SIG-M5 treated with dmso at 0.1 percent for 504 hours (cell line): Measurements from ENCODE around the gene CD248.
A peak's percentile ranks its signal among the peaks of the same experiment; 100 is the strongest.

Experiments used
- DNase-seq: peaks from one replicate; lab custom pipeline; 2025; ENCODE audit not compliant: unreplicated experiment; lab: John Stamatoyannopoulos, UW

Gene CD248

GRCh38 chr11:66340596-66341501 is 24.0 kb upstream of the CD248 start:
- no peak for DNase-seq

- no peak for DNase-seq
Observed at GRCh38 chr11:66339686-66340483, 23.0 kb upstream of the CD248 start.

DNA sequence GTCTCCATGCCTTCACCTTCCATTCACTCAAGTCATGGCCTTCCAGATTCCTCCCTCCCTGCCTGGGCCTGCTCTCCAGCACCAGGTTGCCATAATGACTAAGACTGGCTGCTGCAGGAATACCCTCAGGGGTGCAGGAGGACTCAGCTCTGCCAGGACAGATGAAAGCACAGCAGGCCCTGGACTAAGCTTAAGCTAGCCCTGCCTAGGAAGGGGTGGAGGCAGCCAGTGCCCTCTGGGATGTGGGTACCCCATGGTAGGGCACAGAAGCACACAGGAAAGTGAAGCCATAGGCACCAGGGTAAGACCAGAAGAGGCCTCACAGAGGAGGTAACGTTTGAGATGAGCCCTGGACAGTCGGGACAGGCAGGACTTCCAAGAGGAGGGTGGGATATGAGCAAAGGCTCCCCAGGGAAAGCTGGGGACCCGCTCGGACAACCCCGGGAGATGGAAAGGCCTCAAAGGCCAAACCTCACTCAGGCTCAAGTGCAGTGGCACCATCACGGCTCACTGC is 22.4 kb upstream of the CD248 start:
- no peak for DNase-seq

DNA sequence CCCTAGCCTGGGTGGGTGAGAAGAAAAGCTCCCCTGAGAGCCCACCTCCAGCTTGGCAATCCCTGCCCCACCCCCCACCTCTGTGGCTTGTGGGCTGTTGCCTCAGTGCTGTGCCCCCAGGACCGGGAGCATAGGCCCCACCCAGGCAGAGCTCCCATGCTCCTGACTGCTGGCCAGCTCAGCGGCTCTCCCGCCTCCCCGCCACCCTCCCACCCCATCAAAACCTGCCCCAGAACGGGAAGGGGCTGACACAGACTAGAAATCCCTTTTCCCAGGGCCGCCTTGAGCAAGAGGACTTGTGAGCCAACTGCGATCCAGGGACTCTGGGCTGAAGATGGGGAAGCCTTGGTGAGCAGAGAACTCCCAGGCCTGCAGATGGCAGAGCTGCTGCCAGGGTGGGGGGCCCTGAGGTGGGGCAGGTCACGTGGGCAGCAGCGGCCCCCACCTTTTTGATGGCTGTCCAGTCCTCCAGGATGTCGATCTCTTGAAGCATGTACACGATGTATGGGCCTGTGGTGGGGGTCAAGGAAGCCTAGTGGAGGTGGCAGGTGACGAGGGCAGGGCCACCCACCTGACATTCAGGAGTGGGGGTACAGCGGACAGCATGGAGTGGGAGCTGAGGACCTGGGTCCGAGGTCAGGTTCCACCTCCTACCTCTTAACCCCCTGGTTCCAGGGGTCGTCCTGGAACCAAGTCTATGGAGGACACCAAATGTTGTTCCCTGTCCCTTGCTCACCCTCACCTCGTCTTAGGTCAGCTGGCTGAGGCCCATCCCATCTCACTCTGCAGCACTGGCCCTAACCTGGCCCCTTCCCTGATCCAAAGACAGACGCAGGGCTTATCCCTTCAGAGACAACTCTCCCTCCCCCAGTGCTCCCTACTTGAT is 21.7 kb upstream of the CD248 start:
- DNase-seq = no peak

DNA sequence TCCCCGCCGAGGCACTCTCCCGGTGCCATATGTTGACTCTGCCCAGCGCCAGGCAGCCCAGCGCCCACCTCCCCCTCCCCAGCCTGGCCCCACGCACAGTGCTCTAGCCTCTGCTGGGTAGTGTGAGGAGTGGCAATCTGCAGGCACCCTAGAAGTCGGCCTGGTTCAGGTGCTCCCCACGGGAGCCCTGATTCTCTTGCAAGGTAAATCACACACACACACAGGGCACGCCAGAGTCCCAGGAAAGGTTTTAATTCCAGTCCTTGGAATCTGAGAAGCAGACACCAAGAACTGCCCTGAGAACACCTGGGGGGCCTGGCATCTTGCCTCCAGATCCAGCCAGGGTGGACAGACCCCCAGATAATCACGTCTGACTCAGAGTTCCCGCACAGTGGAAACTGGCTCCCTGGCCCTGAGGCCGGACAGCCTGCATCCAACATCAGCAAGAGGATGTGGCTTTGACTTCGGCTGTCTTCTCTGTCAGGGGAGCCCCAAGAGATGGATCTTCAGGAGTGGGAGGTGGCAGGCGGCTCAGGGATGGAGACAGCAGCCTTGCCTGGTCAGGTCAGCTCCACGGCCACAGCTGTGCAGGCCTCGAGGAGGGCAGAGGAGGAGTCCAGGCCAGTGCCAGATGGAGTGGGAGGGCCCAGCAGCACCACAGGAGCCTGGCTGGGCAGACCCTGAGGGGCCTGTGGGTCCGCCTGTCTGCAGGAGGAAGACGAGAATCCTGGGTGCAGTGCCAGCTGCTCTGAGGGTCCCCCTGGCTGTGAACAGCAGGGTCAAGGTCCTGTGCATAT is 20.5 kb upstream of the CD248 start:
- DNase-seq = no peak

- peak; percentile 41 for DNase-seq
Observed at GRCh38 chr11:66336234-66337102, 19.6 kb upstream of the CD248 start, which contains the start of gene RIN1. Gene RIN1 (minus strand): TSS chr11:66336434. CDS start chr11:66336402, 32 bp downstream.

DNA sequence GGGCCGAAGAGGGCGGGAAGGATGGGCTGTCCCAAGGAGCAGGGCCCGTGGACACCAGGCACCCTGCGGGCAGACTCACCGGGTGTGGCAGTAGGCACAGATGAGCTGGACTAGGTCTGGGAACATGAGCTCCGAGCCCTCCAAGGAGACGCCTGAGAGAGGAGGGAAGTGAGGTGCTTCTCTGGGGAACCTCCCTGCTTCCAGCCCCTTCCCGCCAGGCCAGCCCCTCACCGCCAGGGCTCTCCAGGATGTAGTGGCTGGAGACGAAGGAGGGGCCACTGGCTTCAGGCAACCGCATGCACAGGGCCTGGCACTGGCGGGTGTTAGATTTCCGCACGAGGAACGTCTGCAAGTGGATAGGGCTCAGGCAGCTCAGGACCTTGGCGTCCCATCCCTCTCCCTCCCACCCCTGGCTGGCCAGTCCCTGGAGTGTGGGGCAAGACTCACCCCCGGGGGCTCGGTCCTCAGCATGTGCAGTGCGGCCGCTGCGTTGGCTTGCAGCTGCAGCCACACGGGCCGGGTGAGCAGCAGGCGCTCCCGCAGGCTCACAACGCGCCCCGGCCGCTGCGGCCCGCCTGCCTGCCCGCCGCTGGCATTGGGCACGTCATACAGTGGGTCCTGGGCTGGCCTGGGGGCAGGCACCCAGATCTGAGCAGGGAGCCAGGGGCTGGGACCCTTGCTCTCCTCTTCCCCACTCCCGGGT is 18.8 kb upstream of the CD248 start:
- DNase-seq = no peak

DNA sequence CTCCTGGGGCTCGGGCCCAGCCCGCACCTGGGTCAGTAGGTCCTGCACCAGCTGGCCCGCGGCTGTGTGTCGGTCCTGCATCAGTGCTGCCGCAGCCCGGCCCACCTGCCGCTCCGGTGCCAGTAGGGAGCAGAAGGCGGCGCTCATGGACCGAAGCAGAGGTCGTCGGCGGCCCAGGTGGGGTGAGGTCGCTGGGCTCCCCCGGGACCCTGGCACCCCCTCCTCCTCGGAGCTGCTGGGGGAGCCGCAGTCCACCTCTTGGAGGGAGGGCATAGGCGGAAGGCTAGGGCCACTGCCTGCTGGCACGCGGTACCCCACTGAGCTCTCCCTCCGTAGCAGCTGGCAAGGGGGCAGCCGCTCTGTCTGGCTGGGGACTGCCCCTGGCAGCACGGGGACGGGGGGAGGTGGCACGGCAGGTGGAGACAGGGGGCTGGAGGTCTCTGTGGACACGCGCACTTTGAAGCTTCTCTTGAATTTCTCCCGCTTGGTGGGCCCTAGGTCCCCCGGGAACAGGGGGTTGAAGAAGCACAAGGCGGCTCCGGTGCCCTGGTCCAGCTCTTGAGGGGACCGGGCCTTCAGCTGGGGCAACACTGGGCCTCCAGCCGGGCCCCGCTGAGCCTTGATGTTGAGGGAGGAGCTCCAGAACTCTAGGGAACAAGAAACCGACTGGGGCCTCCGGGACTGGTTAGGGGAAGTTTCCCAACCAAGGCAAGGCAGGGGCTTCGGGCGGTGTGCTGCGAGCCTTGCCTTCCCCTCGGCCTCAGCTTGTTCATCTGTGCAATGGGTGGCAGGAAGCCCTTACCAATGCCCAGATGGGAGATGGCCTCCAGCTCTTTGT is 18.0 kb upstream of the CD248 start:
- DNase-seq = peak; percentile 41

DNA sequence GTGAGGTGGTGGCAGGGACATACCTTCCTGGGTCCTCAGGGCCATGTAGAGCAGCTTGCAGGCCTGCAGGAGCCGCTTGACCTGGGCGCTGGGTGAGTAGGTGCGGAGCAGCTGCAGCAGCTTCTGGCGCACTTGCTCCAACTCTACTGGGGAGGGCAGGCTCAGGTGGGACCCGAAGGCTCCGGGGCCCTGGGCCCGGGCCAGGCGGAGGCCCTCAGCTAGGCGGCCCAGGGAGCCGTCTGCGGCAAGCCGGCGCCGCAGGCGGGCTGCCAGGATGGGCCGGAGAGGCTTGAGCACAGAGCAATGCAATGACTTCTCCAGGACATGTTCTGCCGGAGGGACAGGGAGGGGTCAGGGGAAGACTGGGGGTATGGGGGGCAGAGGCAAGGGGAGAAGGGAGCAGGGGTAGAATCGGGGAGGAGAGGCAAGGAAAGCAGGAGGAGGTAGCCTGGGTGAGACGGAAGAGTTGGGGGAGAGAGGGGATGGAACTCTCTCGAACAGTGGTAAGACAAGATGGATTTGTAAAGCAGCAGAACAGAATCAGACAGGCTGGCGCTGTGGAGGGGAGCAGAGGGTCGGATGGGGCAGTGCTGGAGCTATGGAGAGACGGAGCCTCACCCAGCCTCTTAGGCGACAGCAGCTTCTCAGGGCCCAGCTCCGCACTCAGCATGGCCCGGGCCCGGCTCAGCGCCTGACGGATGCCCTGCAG is 17.2 kb upstream of the CD248 start:
- no peak for DNase-seq

GRCh38 chr11:66333220-66333877 is 16.5 kb upstream of the CD248 start:
- DNase-seq = no peak

GRCh38 chr11:66332371-66333219 is 15.8 kb upstream of the CD248 start:
- DNase-seq = no peak

- DNase-seq = no peak
Observed at GRCh38 chr11:66331542-66332370, 14.9 kb upstream of the CD248 start.

- no peak for DNase-seq
Observed at GRCh38 chr11:66330931-66331330, 14.1 kb upstream of the CD248 start.

GRCh38 chr11:66329165-66329673 is 12.4 kb upstream of the CD248 start:
- DNase-seq = no peak
